GM10248 (cell line): ENCODE measurements around the gene TAS2R5.
"Not testable (repeated sequence)": the region's sequence is repeated elsewhere in the genome, so short reads cannot be mapped to it uniquely, and the experiment has no call there.

Experiments
- CTCF ChIA-PET: fragments of 300-600 bp; sonication (Branson Sonifier 250); formaldehyde crosslinking; extraction: SDS; loops from one replicate; lab custom pipeline; 2021; ENCODE audit warnings: antibody characterized with exemption; lab: Yijun Ruan, JAX
- POLR2A ChIA-PET: fragments of 350-650 bp; sonication (Branson Sonifier 250); formaldehyde crosslinking; extraction: SDS; loops from one replicate; lab custom pipeline; 2020; ENCODE audit warnings: antibody characterized with exemption; lab: Yijun Ruan, JAX
- DNase-seq: peaks from one replicate; pipeline ENCODE4 v3.0.0; 2012; ENCODE audit errors: extremely low spot score
- CTCF ChIP-seq: IDR thresholded peaks from 2 replicates; pipeline ENCODE4 v1.5.1; 2012; ENCODE audit warnings: mild to moderate bottlenecking, low read depth; ENCODE audit errors: extremely low read depth, missing control alignments, control extremely low read depth

TAS2R5 gene

GRCh38 chr7:141789917-141790316 is at the start of gene TAS2R5:
Gene TAS2R5, plus strand, starts transcription at chr7:141790217. Its CDS starts 145 bp downstream, at chr7:141790362.
- ChIA-PET CTCF (interaction anchor here (1.2 to 2.7 kb wide), 2 partner anchors 136 to 140 kb away, joined by 3 to 7 read pairs; no protein-coding TSS in a partner anchor), POLR2A (interaction anchor here (0.6 kb wide), 1 partner anchor 89 kb away, joined by 3 read pairs; no protein-coding TSS in a partner anchor)
- no peak for TF ChIP-seq CTCF
- DNase-seq = no peak

- CTCF ChIA-PET = interaction anchor here (1.0 to 1.9 kb wide), 8 partner anchors 18 to 728 kb away, joined by 3 to 6 read pairs (median 3); partner anchors contain the start of genes DENND11 and MRPS33
- POLR2A ChIA-PET = no interaction called here
- no peak for DNase-seq
- TF ChIP-seq CTCF = no peak
These were observed 47.8 kb upstream of the TAS2R5 start for GRCh38 chr7:141742229-141742628.

GRCh38 chr7:141744131-141744530 is 45.9 kb upstream of the TAS2R5 start:
- CTCF ChIA-PET = interaction anchor here (1.3 to 1.4 kb wide), 2 partner anchors 16 to 90 kb away, joined by 3 read pairs; no protein-coding TSS in a partner anchor
- DNase-seq = no peak
- POLR2A ChIA-PET = no interaction called here
- no peak for TF ChIP-seq CTCF

- POLR2A ChIA-PET = no interaction called here
- no peak for TF ChIP-seq CTCF
- no peak for DNase-seq
- CTCF ChIA-PET = no interaction called here
These were observed 41.6 kb upstream of the TAS2R5 start for GRCh38 chr7:141748396-141748795.

- POLR2A ChIA-PET, DNase-seq, CTCF ChIA-PET: not testable (repeated sequence)
These were observed 38.1 kb upstream of the TAS2R5 start for GRCh38 chr7:141751904-141752303.

GRCh38 chr7:141752634-141753033 is 37.4 kb upstream of the TAS2R5 start:
- ChIA-PET CTCF (no interaction called here), POLR2A (no interaction called here)
- no peak for DNase-seq
- no peak for TF ChIP-seq CTCF

- TF ChIP-seq CTCF = peak; percentile 35
- ChIA-PET CTCF (interaction anchor here (1.0 to 1.5 kb wide), 2 partner anchors 17 to 31 kb away, joined by 4 to 7 read pairs; partner anchors contain the start of gene SSBP1), POLR2A (no interaction called here)
- DNase-seq = no peak
These were observed 35.1 kb upstream of the TAS2R5 start for GRCh38 chr7:141754939-141755338.
